Vagina (tissue), 2 donors: Measurements from ENCODE around the gene HSPA12A.

Source experiments
- POLR2A ChIP-seq, 2 donors: fragments of 450-650 bp; IDR thresholded peaks; one replicate each; pipeline ENCODE4 v1.6.1; 2017; ENCODE audit warnings: antibody characterized with exemption in 2 of 2, mild to moderate bottlenecking in 2 of 2, moderate library complexity in 2 of 2
- TF ChIP-seq, protein P1 (sequence below), 3 experiments: fragments of 450-650 bp in 2 of 3; fragments of 200-600 bp in 1 of 3; sonication (generic) in 1 of 3; IDR thresholded peaks; one replicate each; pipeline ENCODE4 v1.5.1; 2017 to 2019; ENCODE audit warnings: antibody characterized with exemption in 3 of 3, mild to moderate bottlenecking in 2 of 3, moderate library complexity in 2 of 3

DNA sequence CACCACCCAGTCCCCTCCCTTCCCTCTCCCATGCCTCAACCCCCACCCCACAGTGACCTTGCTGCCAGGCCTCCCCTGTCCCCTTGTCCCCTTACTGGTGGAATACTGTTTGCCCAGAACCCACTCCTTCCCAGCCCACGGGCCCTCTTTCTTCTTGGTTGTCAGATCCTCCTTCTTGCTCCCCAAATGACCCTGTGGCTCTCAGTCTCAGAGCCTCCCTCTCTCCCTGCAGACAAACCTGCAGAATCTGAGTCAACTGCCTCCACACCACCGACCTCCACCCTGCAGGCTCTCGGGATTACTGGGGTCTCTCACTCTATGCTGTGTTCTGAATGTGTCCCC is 47.5 kb downstream of the HSPA12A start:
- no peak for TF ChIP-seq POLR2A (IDR thresholded peaks at IDR 0.05)
- TF ChIP-seq, protein P1, sequence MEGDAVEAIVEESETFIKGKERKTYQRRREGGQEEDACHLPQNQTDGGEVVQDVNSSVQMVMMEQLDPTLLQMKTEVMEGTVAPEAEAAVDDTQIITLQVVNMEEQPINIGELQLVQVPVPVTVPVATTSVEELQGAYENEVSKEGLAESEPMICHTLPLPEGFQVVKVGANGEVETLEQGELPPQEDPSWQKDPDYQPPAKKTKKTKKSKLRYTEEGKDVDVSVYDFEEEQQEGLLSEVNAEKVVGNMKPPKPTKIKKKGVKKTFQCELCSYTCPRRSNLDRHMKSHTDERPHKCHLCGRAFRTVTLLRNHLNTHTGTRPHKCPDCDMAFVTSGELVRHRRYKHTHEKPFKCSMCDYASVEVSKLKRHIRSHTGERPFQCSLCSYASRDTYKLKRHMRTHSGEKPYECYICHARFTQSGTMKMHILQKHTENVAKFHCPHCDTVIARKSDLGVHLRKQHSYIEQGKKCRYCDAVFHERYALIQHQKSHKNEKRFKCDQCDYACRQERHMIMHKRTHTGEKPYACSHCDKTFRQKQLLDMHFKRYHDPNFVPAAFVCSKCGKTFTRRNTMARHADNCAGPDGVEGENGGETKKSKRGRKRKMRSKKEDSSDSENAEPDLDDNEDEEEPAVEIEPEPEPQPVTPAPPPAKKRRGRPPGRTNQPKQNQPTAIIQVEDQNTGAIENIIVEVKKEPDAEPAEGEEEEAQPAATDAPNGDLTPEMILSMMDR (IDR thresholded peaks at IDR 0.05), result no peak
